Stimulated activated CD8-positive, alpha-beta memory T cell treated with anti-CD3 and anti-CD28 coated beads, Interleukin-4, amount 100 ng/mL, for 4 hours (primary cell): Measurements from ENCODE around the gene RAI1.
"Not testable (repeated sequence)": the region's sequence is repeated elsewhere in the genome, so short reads cannot be mapped to it uniquely, and the experiment has no call there.

Experiments
- DNase-seq, 2 donors: peaks; one replicate each; pipeline ENCODE4 v3.0.0-alpha.2; 2020; ENCODE audit warnings: low read depth in 2 of 2, low spot score in 1 of 2

Gene RAI1

GRCh38 chr17:17679243-17679642 lies 2.0 kb upstream of the RAI1 start:
- no peak for DNase-seq

DNA sequence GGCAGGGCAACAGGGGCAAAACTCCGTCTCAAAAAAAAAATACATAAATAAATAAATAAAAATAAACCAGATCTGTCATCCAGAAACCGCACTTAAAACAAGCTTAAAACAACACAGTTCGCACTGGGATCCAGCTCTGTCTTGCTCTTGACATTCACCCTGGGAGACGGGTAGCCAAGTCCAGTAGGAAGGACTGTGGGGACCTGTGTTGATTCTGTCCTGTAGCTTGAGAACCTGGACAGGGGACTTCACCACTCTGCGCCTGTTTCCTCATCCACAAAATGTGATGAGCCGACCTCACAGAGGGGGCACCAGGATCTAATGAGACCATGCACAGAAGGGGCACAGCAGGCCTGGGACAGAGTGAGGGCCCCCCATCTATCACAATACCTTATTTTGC lies 1.5 kb upstream of the RAI1 start:
- DNase-seq = no peak

- no peak for DNase-seq
Observed at GRCh38 chr17:17680477-17681186, 626 bp upstream of the RAI1 start.

GRCh38 chr17:17681744-17682292 lies 560 bp downstream of the RAI1 start:
- no peak for DNase-seq

DNA sequence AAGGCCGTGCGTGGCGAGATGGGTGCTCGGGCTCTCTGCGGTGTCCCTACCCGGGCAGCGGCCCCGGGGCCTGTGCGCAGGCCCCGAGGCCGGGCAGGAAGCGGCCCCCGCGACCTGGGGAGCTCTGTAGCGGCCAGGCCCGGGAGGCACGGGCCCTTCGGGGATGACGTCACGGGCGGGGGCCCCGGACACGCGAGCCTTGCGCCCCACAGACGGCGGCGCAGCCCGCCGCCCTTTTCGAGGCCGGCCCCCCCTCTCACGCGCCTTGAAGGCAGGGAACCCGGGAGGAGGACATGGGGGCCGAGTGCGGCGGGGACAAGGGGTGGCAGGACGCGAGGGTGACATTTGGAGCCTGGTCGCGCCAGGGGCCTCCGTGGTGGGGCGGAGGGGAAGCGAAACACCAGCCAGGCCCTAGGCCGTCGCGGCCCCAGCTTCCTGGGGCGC lies 1.1 kb downstream of the RAI1 start:
- DNase-seq = peak in 1 of 2 donors; percentile 26

- peak in 1 of 2 donors; percentile 43 for DNase-seq
Observed at GRCh38 chr17:17682737-17683680, 1.8 kb downstream of the RAI1 start.

DNA sequence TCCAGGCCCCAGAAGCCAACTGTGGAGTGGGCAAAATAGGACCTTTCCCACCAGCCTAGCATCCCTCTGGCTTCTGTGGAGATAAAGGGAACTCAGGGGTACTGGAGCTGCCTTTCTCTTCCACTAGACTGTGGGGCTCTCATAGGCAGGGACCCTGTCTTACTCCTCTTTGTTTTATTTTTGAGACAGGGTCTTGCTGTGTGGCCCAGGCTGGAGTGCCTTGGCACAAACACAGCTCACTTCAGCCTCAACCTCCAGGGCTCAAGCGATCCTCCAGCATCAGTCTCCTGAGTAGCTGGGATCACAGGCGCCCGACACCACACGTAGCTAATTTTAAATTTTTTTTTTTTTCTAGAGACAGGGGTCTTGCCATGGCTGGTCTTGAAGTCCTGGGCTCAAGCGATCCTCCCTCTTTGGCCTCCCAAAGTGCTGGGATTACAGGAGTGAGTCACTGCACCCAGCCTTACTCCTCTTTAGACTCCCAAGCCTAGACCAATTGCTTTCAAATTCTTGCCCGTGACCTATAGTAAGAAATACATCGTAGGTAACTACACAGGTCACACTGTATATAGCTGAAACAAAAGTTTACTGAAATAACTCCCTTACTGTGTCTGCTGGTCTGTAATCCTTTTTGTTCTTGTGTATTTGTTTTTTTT lies 2.6 kb downstream of the RAI1 start:
- DNase-seq = no peak

- DNase-seq = no peak
Observed at GRCh38 chr17:17684906-17685774, 3.9 kb downstream of the RAI1 start.

DNA sequence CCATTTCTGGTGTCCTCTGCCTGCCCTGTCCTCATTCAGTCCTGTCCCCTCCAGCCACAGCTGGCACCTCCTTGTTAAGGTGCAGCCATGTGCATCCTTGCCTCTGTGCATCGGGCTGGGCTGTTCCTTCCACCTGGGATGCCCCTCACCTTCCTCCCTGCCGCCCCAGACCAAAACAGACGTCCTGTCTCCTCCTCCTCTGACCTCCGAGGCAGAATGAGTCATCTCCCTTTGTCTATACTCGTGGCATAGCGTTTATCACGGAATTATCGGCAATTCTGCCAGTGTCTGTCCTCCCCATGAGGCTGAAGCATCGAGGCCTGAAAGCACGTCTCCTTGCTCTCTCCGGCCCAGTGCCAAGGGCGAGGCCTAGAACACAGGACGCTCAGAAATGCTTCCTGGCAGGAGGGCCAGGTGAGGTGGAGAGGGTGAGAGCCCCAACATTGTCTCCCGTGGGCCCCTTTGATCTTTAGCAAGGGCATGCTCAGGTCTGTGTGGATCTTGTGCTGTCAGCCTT lies 4.6 kb downstream of the RAI1 start:
- DNase-seq = no peak

GRCh38 chr17:17689312-17689711 lies 8.1 kb downstream of the RAI1 start:
- DNase-seq = no peak

DNA sequence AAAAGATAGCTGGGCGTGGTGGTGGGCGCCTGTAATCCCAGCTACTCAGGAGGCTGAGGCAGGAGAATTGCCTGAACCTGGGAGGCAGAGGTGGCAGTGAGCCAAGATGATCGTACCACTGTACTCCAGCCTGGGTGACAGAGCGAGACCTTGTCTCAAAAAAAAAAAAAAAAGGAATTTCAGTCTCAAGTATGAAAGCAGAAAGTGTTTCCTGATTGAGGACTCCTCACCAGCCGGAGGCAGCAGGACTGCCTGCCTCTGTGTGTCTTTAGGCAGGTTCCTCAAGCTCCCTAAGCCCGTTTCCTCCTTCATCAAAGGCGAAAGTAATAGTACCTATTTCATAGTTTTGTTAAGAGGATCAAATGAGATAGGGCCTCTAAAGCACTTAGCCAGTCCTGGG lies 9.0 kb downstream of the RAI1 start:
- not testable (repeated sequence) for DNase-seq

- DNase-seq = no peak
Observed at GRCh38 chr17:17691468-17692263, 10.4 kb downstream of the RAI1 start.

DNA sequence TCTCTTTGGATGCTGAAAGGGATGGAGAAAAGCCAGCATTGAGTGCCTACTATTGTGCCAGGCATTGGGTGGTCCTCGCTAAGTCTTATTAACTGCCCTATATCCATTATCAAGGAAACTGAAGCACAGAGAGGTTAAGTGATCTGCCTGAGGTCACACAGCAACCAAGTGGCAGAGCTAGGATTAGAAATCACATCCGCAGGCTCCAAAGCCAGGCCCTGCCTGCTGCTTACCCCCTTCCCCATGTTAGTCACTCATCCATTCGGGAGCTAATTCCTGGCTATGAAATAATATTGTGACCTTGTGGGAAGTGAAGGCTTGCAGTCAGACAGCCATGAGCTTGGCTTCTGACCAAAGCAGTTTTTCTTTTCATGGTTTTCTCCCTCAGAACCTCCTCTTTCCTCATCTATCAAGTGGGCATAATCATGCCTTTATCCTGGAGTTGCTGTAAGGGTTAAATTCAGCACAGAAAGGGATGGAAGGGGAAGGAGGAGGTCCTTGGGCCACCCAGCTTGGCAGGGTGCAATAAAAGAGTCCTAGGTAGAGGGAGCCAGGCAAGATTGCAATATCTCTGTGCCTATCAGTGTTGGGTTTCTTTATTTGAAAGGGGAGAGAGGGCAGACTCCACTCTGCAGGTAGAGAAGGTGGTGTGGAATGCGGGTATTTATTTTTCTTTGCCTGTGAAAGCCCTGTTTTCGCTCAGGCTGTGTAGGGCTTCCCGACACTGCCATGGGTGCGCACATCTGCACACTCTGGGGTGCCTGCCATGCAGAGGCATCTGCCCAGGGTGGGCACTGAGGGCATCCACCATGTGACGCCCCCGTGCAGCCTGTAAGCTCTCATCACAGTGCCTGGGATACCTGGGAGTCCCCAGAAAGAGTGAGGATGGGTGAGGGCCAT lies 11.3 kb downstream of the RAI1 start:
- DNase-seq = no peak

DNA sequence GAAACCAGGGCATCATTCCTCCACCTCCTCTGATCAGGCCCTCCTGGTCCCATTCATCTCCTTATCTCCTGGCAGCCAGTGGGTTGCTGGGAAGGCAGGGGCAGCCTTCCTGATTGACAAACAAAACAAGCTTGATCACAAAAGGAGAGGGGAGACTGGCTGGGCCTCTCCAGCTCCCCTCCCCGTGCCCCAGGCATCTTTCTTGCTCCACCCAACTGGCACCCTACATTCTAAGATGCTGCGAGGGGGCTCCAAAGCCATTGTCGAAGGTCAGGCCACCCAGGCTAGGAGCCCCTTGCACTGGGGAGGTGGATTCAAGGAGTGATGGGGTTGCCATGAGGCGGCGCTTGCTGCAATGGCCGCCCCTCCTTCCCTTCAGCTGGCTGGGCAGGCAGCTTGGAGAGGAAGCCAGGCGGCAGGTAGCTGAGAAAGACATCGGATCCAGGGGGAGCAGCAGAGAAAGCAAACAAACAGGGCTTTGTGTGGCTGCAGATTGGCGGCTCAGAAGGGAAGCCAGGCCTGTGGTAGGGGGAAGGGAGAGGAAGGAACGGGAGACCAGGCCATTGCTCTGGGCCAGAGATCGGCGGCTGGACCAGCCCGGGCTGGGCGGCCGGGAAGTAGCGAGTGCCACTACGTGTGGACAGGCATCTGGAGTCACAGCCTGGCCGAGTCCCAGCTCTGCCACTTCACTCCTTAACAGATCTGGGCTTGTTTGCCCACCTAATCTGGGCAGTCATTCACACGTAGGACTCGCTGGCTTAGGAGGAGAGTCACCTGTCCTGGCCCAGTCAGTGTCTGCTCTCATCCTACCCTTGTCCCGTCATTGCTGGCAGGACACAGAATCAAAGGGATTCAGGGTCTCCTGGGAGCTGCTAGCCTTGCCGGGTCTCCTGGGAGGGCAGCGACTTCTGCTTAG lies 12.3 kb downstream of the RAI1 start:
- no peak for DNase-seq

- DNase-seq = peak; percentile 40 to 53
Observed at GRCh38 chr17:17694169-17695081, 13.2 kb downstream of the RAI1 start.

GRCh38 chr17:17696085-17696484 lies 14.8 kb downstream of the RAI1 start:
- no peak for DNase-seq
